IPS-18c (cell line): ENCODE data around the gene IFITM5.
"Not testable (repeated sequence)": the region's sequence is repeated elsewhere in the genome, so short reads cannot be mapped to it uniquely, and the experiment has no call there.

Experiments used
- H3K4me3 ChIP-seq: 2 replicates; pipeline ENCODE4 v1.7.0; 2013; ENCODE audit warnings: low read depth, mild to moderate bottlenecking, low read length, moderate library complexity; ENCODE audit not compliant: insufficient read depth
- H3K9me3 ChIP-seq: one replicate; pipeline ENCODE4 v1.6.1; 2013; ENCODE audit warnings: mild to moderate bottlenecking, low read length, moderate library complexity; ENCODE audit not compliant: control insufficient read depth, insufficient read depth

Gene IFITM5

DNA sequence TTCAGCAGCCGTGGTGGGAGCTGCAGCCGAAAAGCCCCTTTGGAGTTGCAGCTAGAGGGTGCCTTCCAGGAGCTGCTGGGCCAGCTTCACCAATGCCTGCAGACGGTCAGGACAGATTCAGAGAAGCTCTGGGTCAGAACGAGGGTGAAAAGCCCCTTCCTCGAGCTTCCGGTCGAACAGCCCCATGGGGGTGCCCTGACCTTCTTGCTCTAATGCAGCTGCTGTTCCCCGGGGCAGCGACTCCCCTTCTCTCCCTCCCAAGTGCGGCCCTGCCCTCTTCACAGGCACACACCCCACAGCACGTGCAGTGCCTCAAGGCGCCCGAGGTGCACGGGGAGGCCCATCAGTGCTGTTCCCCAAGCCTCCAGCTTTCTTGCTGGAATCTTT lies 31.0 kb upstream of the IFITM5 start:
- H3K9me3 ChIP-seq = no peaks in the 10 kb centered on the region
- H3K4me3 ChIP-seq = no peak overlapping the region

DNA sequence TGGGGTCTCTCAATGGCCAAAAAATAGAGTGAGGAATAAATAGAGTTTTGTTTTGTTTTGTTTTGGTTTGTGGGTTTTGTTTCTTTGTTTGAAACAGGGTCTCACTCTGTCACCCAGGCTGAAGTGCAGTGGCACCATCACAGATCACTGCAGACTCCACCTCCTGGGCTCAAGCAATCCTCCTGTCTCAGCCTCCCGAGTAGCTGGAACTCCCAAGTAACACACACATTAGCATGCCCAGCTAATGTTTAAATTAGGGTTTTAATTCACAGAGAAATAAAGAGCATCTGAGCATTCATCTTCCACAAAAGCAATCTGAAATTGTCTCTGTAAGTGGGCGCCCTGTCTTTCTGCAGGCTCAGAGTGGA lies 30.5 kb upstream of the IFITM5 start:
- Histone ChIP-seq H3K4me3 (no peak overlapping the region), H3K9me3 (no peaks in the 10 kb centered on the region)

DNA sequence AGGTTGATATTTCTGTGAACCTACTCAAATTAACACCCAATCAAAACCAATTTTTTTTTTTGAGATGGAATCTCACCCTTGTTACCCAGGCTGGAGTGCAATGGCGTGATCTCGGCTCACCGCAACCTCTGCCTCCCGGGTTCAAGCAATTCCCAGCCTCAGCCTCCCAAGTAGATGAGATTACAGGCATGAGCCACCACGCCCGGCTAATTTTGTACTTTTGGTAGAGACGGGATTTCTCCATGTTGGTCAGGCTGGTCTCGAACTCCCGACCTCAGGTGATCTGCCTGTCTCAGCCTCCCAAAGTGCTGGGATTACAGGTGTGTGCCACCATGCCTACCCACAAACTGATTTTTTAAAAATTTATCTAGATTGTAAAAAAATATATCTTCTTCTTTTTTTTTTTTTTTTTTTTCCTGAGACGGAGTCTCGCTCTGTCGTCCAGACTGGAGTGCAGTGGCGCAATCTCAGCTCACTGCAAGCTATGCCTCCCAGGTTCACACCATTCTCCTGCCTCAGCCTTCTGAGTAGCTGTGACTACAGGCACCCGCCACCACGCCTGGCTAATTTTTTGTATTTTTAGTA lies 29.3 kb upstream of the IFITM5 start:
- H3K4me3 ChIP-seq, H3K9me3 ChIP-seq: not testable (repeated sequence)

DNA sequence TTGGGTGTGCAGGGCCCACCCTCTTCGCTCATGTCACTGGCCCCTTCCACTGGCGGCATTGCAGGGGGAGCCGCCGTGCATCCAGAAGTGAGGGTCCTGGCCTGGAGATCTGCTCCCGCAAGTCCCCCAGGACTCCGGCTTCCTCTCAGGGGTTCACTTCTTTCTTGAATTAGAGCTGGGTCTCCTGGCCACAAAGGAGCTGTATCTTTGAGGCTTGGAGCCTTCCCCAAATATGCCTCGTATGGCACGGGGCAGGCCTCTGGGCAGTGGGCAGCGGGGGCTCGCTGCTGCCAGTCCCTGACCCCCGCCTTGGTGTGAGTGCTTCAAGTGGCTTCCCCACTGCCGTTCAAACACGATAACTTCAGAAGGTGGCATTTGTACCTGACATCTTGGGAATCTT lies 28.7 kb upstream of the IFITM5 start:
- no peaks in the 10 kb centered on the region for H3K9me3 ChIP-seq
- H3K4me3 ChIP-seq = no peak overlapping the region

DNA sequence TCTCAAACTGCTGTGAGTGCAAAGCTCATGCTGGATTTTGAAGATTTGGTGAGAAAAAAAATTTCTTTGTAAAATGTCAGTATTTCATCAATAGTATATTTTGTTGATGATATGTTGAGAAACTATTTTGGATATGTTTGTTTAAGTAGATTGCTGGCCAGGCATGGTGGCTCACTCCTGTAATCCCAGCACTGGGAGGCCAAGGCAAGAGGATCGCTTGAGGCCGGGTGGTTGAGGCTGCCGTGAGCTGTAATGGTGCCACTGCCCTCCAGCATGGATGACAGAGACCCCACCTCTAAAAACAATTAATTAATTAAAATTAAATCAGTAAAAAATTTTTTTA lies 28.2 kb upstream of the IFITM5 start:
- no peak overlapping the region for H3K4me3 ChIP-seq

DNA sequence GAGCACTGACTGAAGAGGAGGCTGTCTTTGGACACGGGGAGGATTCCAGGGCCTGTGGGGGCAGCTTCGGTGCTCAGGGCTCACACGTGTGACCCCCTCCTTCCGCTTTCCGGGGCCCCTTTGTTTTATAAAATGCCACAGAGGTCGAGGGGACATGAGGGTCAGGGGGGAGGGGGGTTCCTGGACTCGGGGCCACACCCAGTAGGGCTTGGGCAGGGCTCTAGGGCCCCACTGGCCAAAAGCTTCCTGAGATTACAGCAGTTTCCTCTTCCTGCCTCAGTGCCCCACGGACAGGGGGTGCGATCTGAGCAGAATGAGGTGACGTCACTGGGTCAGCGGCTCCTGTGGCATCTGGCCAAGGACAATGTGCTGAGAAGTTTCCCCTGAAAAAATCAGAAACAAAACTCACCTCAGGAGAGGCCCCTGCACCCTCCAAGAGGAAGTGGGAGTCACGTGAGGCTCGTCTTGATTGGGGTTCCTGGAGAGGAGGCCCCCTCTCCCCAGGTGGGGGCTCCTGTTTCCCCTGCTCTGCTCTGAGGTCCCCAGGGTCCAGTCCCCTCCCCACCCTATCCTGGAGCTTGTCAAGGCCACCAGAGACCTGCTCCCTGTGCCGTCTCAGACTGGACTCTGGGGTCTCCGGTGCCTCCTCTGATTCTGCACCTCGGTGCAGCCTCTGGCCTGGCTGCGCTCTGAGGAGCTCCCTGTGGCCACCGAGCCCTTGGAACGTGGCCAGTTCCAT lies 27.7 kb upstream of the IFITM5 start:
- H3K4me3 ChIP-seq = no peak overlapping the region

More for the DNA sequence above, 28.2 kb upstream of the IFITM5 start:
- H3K9me3 ChIP-seq = no peaks in the 10 kb centered on the region

DNA sequence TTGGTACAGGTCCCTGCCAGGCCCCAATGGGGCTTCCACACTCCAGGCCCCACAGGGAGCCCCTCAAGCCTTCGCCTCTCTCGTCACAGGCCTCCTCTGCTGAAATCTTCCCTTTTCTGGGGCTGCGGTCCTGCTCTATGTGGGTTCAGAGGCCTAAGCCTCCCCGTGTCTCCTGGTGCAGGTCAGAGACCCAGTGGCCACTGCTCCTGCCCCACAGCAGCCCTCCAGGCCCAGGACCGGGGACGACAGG lies 27.2 kb upstream of the IFITM5 start:
- no peak overlapping the region for H3K4me3 ChIP-seq
- no peaks in the 10 kb centered on the region for H3K9me3 ChIP-seq

More for the DNA sequence above, 27.7 kb upstream of the IFITM5 start:
- no peaks in the 10 kb centered on the region for H3K9me3 ChIP-seq

DNA sequence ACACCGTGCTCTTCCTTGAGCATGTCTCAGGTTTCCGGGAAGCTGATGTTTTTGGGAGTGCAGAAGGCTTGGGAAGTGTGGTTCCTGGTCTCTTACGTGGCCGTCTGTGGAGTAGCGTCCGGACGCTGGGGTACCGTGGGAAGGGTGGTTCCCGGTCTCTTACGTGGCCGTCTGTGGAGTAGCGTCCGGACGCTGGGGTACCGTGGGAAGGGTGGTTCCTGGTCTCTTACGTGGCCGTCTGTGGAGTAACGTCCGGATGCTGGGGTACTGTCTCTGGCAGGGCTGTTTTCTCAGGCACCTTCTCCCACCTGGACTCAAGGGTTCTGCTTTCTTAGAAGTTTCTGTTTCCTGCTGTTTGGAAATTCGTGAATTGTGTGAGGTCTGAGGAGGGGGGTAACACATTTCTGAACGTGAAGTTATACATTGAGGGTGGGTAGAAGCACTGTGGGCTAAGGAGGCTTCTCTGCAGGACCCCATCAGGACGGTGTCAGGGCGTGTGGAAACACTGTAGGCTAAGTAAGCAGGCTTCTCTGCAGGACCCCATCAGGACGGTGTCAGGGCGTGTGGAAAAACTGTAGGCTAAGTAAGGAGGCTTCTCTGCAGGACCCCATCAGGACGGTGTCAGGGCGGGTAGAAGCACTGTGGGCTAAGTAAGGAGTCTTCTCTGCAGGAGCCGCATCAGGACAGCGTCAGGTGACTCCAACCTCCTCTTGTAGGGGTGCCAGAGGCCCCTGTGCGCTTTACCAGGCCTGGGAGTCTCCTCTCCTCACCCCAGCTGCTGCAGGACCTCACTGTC lies 26.7 kb upstream of the IFITM5 start:
- H3K9me3 ChIP-seq = no peaks in the 10 kb centered on the region
- H3K4me3 ChIP-seq = no peak overlapping the region

DNA sequence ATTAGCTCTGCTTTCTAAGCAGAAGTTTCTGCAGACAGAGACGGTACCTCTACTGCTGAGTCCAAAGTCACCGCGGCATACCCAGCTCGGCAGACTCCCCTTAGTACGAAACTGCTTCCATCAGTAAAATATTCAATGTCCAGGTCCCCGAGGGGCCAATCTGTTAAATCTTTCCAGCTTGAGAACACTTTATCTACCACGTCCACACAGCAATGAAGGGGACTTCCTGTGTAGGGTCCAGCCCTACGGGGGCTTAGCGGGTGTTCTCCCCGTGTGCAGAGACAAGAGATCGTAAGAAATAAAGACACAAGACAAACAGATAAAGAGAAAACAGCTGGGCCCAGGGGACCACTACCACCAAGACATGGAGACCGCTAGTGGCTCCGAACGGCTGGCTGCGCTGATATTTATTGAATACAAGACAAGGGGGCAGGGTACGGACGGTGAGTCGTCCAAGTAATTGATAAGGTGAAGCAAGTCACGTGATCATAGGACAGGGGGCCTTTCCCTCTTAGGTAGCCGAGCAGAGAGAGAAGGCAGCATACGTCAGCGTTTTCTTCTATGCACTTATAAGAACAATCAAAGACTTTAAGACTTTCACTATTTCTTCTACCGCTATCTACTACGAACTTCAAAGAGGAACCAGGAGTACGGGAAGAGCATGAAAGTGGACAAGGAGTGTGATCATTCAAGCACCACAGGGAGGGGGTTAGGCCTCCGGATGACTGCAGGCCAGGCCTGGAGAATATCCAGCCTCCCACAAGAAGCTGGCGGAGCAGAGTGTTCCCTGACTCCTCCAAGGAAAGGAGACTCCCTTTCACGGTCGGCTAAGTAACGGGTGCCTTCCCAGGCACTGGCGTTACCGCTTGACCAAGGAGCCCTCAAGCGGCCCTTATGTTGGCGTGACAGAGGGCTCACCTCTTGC lies 25.5 kb upstream of the IFITM5 start:
- H3K4me3 ChIP-seq = not testable (repeated sequence)

DNA sequence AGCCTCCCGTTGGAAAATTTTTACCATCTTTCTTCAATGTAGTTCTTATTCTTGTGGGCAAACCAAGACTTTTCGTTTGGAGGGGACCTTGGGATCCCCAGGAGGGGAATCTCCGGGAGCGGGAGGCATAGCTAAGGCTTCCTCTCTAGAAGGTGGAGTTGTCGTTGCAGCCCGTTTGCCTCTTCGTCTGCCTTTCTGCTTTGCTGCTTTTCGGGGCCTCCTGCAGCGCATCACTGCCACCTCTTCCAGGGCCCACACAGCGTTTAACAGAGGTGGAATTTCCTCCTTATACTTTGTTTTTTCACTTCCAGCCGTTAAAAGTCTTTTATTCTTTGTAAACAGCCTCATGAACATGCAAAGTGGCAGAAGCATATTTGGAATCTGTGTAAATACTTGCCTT lies 24.8 kb upstream of the IFITM5 start:
- H3K4me3 ChIP-seq = no peak overlapping the region
- H3K9me3 ChIP-seq = no peaks in the 10 kb centered on the region

More for the DNA sequence above, 25.5 kb upstream of the IFITM5 start:
- H3K9me3 ChIP-seq = not testable (repeated sequence)

DNA sequence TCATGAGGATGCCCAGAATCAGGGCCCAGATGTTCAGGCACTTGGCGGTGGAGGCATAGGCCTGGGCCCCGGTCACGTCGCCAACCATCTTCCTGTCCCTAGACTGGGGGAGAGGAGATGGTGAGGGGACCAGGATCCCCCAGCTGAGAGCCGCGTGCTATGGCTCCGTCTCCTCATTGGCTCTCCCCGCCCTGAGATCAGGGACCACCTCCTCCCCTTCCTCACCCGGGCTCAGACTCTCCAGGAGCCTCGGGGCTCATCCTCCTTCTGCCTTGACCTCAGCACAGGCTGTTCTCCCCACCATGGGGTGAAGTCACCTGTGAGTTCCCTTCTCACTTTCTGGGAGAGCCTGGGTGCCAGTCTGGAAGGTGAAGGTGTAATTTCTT lies 20.6 kb upstream of the IFITM5 start:
- H3K9me3 ChIP-seq, H3K4me3 ChIP-seq: not testable (repeated sequence)

DNA sequence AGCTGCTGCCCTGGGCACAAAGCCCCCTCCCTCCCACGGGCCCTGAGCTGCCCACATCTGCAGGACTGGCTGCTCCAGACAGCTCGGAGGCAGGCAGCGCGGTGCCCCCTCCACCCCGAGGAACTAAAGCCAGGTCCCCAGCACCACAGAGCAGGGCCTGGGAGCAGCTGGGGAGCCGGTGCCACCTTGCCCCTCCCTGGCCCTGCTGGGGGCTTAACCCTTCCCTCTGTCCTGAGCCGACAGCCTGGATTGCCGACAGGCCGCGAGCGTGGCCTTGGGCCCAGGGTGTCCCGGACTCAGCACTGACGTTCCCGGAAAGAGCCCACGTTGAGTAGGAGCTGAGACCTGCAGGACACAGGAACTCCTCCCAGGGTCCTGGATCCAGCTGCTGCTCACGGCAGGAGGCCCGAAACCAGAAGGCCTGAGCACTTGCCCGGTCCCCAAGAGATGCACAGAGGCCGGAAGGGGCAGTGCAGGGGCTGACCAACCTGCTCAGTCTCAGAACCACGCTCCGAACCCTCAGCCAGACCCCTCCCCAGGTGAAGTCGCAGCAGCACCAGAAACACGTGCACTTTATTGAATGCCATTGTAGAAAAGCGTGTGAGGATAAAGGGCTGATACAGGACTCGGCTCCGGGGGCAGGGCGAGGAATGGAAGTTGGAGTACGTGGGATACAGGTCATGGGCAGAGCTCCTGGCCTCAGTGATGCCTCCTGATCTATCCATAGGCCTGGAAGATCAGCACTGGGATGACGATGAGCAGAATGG lies 20.0 kb upstream of the IFITM5 start:
- H3K4me3 ChIP-seq, H3K9me3 ChIP-seq: not testable (repeated sequence)

DNA sequence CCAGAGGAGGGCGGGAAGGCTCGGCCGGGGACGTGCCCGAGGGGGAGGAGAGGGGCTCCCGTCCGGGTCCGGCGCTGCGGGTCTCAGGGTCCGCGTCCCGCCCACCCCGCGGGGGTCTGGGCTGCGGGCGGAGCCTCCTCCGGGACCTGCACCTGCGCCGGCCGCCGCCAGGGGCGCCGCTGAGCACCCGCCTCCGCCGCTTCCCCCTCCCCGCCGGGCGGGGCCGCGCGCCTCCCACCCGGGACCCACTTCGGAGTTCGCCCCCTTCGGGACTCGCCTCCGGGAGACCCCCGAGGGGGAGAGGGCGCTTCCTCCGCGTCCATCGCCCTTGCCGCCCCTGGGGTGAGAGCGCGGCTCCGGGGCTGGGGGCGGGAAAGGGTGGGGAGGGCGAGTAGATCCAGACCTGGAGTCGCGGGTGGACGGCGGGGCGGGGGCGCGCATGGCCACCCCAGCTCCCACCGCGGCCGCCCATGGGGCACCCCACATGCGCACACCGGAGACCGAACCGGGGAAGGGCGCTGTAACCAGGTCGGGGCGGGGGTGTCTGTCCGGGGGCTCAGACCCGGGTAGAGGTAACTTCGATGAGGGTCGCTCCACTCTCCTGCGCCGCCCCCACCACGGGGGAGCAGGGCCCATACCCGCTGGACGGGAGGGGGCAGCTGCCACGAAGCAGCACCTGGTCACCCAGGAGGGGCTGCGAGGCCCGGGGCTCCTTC lies 19.2 kb upstream of the IFITM5 start:
- not testable (repeated sequence) for H3K4me3 ChIP-seq, H3K9me3 ChIP-seq

DNA sequence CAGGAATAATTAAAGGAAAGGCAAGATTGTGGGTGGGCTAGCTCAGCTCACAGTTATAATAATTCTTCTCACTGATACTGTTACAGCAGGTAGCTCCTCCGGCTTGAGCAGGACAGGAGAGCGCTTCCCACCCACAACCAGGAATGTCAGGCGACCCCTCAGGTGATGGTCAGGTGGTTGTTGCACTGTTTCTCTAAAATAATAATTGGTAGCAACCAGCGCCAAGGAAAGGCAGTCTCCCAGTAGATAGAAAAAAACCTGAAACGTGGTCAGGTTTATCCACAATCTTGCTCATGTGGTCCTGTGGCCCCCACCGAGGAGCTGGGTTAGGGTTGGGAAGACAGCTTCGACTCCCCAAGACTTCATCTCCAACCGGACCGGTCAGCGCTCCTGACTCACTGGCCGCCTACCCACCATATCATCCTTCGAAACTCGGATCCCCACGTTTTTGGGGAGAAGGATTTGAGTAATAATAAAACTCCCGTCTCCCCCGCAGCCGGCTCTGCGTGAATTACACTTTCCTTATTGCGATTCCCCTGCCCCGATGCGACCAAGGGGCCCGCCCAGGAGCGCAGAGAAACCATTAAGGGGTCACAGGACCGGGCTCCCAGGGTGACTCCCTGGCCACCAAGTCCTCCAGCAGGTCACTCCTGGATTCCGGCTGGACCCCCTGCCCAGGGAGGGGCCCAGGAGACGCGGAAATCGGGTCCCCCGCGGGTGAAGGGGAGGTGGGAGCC lies 18.5 kb upstream of the IFITM5 start:
- peak overlapping the region; percentile 5; the same call in 1 of the 2 replicates for H3K4me3 ChIP-seq
- H3K9me3 ChIP-seq = not testable (repeated sequence)

DNA sequence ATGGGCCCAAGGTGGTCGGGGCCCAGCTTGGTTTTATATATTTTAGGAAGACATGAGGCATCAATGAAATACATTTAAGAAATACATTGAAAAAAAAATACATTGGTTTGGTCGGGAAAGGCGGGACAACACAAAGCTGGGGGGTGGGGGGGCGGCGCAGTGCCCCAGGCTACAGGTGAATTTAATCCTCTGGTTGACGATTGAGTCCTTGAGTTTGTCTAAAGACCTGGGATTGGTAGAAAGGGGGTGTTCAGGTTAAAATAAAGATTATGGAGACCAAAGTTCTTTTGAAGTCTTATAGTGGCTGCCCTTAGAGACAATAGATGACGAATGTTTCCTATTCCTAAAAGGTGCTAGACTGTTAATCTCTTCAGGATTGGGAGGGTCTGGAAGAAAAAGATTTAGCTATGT lies 17.6 kb upstream of the IFITM5 start:
- Histone ChIP-seq H3K9me3 (no peaks in the 10 kb centered on the region), H3K4me3 (peak overlapping the region; percentile 71; the same call in 1 of the 2 replicates)
